ENCODE data around the gene CFD. TPM values are rescaled to one million over a fixed set of nuclear protein-coding genes. Genes with fewer than 3 reads are reported as not detected.
"Not testable (repeated sequence)": the region's sequence is repeated elsewhere in the genome, so short reads cannot be mapped to it uniquely, and the experiment has no call there.

Gene CFD
- 2.1 and 3.1 TPM in 2 replicates for total RNA-seq

GRCh38 chr19:858868-859843 is at the start of gene CFD:
TSS of gene CFD (plus strand) at chr19:859664. CDS start at chr19:859690, 26 bp downstream.
- no peak for DNase-seq (ENCODE audit: low read depth)

GRCh38 chr19:810077-810855 is 49.2 kb upstream of the CFD start:
- no peak for DNase-seq (ENCODE audit: low read depth)

DNA sequence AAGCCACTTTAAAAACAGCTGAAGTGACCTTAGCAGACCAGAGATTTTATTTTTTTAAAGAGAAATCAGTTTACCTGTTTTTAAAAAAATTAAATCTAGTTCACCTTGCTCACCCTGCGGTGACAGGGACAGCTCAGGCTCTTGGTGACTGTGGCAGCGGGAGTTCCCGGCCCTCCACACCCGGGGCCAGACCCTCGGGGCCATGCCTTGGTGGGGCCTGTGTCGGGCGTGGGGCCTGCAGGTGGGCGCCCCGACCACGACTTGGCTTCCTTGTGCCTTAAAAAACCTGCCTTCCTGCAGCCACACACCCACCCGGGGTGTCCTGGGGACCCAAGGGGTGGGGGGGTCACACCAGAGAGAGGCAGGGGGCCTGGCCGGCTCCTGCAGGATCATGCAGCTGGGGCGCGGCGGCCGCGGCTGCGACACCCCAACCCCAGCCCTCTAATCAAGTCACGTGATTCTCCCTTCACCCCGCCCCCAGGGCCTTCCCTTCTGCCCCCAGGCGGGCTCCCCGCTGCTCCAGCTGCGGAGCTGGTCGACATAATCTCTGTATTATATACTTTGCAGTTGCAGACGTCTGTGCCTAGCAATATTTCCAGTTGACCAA is 48.5 kb upstream of the CFD start:
- DNase-seq (ENCODE audit: low read depth) = no peak

DNA sequence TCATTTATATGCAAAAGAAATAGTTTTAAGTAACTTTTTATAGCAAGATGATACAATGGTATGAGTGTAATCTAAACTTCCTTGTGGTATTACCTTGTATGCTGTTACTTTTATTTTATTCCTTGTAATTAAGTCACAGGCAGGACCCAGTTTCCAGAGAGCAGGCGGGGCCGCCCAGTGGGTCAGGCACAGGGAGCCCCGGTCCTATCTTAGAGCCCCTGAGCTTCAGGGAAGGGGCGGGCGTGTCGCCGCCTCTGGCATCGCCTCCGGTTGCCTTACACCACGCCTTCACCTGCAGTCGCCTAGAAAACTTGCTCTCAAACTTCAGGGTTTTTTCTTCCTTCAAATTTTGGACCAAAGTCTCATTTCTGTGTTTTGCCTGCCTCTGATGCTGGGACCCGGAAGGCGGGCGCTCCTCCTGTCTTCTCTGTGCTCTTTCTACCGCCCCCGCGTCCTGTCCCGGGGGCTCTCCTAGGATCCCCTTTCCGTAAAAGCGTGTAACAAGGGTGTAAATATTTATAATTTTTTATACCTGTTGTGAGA is 47.9 kb upstream of the CFD start:
- DNase-seq (ENCODE audit: low read depth) = no peak

DNA sequence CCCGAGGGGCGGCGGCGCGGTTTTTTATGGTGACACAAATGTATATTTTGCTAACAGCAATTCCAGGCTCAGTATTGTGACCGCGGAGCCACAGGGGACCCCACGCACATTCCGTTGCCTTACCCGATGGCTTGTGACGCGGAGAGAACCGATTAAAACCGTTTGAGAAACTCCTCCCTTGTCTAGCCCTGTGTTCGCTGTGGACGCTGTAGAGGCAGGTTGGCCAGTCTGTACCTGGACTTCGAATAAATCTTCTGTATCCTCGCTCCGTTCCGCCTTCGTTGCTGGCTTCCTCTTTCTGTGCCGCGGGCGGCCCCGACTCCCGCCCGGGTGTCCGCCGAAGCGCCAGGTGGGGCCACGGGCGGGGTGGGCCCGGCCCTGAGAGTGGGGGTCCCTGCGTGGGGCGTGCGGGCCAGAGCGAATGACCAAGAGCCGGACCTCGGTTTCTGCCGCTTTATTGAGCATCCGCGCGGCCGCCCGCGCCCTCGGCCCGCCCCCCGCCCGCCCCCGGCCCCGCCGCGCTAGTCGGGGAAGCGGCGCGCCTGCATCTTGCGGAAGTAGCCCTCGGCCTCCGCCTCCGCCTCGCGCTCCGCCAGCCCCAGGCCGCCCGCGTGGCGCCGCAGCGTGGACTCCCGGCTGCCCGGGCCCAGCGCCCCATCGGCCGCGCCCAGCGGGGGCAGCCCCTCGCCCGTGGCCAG is 47.3 kb upstream of the CFD start:
- no peak for DNase-seq (ENCODE audit: low read depth)

GRCh38 chr19:812747-813218 is 46.7 kb upstream of the CFD start:
- no peak for DNase-seq (ENCODE audit: low read depth)

DNA sequence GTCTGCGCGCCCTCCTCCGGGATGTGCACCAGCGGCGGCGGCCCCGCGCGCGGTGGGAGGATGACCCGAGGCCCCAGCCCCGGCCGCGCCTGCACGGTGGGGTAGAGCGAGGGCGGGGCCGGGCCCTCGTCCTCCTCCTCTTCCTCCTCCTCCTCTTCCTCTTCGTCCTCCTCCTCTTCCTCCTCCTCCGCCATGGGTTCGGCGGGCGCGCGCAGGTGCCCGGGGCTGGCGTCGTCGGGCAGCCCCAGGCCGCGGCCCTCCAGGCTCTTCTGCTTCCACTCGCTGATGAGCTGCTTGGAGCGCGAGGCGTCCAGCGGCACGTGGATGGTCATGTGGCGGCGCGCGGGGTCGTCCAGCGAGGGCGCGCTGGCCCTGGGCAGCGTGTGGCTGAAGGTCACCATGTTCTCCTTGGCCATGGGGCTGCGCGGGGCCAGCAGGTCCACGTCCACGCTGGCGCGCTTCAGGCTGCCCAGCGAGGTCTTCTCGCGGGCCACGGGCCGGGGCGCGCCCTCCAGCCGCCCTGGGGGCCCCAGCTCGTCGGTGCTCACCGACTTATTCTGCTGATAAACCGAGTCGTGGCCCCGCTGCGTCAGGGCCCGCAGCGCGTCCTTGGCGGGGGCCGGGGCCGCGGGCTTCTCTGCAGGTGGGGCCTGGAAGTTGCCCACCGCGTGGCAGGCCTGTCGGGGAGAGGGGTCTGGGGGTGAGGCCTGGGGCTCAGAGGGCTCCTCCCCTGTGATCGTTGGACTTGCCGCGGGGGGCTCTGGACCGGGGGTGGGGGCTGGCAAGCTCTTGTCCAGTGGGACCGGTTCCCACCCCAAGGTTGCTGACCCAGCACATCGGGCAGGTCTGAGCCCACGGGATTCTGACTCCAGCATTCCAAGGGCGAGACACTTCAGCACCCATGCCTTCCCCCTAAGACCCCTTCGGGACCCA is 46.0 kb upstream of the CFD start:
- no peak for DNase-seq (ENCODE audit: low read depth)

DNA sequence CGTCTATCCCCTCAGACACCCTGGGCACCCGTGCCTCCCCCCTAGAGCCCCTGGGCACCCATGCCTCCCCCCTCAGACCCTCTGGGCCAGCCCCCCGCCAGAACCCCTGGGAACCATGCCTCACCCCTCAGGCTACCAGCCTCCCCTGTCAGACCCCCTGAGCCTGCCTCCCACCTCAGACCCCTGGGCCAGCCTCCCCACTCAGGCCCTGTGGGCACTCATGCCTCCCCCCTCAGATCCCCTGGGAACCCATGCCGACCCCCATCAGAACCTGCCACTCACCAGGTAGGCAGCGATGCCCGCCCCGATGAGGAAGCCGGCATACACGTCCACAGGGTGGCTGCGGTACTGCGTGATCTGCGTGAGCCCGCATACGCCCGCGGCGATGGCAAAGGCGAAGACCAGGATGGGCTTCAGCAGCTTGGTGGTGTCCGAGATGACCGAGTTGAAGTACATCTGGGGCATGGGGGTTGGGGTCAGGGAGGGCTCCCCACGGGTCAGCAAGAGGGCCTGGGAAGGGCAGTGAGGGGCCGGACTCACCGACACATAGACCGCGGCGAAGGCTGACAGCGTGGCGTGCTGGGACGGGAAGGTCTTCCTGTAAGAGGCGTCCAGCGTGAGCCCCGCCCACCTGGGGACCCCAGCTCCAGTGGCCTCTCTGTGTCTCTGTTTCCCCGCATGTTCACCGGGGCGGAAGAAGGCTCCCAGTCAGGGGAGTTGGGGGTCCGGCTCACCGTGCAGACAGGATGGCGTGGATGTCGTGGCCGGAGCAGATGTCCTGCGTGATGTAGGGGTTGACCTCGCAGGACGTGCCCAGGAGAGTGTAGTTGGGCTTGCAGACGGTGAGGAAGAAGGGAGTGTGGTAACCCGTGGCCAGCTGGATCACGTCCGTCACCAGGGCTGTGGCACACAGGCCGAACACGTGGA is 45.0 kb upstream of the CFD start:
- DNase-seq (ENCODE audit: low read depth) = no peak

GRCh38 chr19:815079-815774 is 44.2 kb upstream of the CFD start:
- no peak for DNase-seq (ENCODE audit: low read depth)

GRCh38 chr19:815775-816499 is 43.5 kb upstream of the CFD start:
- no peak for DNase-seq (ENCODE audit: low read depth)

- DNase-seq (ENCODE audit: low read depth) = no peak
Observed at GRCh38 chr19:816500-816857, 43.0 kb upstream of the CFD start.

GRCh38 chr19:820212-820611 is 39.3 kb upstream of the CFD start:
- DNase-seq (ENCODE audit: low read depth) = not testable (repeated sequence)

DNA sequence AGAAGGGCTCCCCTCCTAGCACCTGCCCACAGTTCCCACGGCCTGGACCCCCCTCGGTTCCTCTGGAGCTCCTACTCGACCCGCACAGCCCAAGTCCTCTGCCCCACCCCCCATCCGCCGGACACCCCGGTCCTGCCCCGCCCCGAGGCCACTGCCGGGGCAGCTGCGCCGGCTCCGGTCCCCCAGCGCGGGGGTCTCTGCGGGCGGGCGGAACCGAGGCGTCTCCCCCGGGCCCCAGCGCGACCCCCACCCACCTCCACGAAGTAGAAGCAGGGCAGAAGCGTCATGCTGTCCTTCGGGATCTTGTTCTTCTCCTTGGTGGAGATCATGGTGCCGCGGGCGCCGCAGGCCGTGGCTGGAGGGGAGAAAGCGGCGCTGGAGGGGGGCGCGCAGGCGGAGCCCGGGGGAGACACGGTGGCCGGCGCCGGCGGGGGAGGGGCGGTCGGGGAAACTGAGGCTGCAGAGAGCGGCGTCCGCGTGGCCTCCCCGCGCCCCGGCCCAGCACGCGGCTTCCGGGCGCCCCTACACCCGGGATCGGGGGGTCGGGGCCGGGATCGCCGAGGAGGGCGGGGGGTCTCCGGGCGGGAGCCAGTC is 38.1 kb upstream of the CFD start:
- DNase-seq (ENCODE audit: low read depth) = no peak

GRCh38 chr19:821825-822503 is 37.5 kb upstream of the CFD start, which contains the start of gene PLPPR3:
TSS of gene PLPPR3 (minus strand) at chr19:821955. CDS start at chr19:821559, 396 bp downstream.
- no peak for DNase-seq (ENCODE audit: low read depth)

GRCh38 chr19:823565-824121 is 35.8 kb upstream of the CFD start:
- DNase-seq (ENCODE audit: low read depth) = peak; percentile 21

GRCh38 chr19:824885-825284 is 34.6 kb upstream of the CFD start:
- no peak for DNase-seq (ENCODE audit: low read depth)
